ENCODE measurements around the gene MRPL27.

MRPL27 gene

DNA sequence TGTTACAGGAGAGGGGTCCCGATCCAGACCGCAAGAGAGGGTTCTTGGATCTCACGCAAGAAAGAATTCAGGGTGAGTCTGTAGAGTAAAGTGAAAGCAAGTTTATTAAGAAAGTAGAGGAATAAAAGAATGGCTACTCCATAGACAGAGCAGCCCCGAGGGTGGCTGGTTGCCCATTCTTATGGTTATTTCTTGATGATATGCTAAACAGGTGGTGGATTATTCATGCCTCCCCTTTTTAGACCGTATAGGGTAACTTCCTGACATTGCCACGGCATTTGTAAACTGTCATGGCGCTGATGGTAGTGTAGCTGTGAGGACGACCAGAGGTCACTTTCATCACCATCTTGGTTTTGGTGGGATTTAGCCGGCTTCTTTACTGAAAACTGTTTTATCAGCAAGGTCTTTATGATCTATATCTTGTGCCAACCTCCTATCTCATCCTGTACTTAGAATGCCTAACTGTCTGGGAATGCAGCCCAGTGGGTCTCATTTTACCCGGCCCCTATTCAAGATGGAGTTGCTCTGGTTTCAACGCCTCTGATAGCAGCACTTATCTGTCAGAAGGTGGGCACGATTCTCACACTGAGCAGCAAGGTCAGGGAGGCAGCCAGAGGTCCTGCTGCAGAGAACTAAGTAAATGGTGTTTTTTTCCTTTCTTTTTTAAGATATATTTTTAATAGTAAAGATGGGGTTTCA is 53.5 kb downstream of the MRPL27 start:
- in situ Hi-C loops (cut with MboI; ENCODE audit: low sequenced_read_pairs): no loop called here

DNA sequence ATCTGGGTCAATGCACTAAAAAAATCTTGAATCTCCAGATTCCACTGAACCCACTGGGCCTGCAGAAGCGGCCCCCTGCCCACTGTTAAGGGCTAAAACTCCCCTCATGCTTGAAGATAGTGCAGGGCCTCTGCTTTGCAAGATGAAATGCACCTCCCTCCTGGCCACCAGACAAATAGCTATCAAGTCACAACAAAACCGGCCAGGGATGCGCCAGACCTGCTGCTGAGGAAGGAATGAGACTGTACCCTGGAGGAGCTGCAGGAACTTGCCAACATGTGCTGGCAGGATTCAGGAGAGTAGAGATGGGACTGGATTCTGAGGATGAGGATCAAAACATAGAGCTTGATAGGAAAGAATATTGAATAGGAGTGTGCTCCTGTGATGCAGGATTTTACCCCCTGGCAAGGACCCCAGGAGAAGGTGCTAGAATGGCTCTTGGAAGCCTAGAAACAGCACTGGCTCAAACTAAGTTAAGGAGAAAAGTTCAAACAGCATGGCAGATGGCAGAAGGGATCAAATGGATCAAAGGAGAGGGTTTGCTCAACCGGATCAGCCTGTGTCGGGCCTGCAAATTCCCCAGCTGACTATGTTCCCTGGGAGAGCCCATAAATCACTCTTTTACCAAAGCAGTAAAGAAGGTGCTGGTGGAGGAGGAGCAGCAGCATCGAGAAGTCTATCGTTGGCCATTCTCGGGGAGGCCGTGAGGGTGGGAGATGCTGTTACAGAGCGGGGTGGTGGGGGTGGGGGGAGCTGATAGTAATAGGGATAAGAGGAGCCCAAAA is 54.3 kb downstream of the MRPL27 start:
- in situ Hi-C loops (cut with MboI; ENCODE audit: low sequenced_read_pairs): no loop called here

All from HL-60/S4 (cell line).